ENCODE data around the gene ENDOU.
A peak's percentile ranks its signal among the peaks of the same experiment; 100 is the strongest.

ENDOU gene, protein sequence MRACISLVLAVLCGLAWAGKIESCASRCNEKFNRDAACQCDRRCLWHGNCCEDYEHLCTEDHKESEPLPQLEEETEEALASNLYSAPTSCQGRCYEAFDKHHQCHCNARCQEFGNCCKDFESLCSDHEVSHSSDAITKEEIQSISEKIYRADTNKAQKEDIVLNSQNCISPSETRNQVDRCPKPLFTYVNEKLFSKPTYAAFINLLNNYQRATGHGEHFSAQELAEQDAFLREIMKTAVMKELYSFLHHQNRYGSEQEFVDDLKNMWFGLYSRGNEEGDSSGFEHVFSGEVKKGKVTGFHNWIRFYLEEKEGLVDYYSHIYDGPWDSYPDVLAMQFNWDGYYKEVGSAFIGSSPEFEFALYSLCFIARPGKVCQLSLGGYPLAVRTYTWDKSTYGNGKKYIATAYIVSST

GRCh38 chr12:47725091-47725772, at the start of gene ENDOU:
Gene ENDOU (minus strand): TSS chr12:47725490. CDS start chr12:47725413, 77 bp downstream.
- no peak for DNase-seq (ENCODE audit: low read depth)

DNA sequence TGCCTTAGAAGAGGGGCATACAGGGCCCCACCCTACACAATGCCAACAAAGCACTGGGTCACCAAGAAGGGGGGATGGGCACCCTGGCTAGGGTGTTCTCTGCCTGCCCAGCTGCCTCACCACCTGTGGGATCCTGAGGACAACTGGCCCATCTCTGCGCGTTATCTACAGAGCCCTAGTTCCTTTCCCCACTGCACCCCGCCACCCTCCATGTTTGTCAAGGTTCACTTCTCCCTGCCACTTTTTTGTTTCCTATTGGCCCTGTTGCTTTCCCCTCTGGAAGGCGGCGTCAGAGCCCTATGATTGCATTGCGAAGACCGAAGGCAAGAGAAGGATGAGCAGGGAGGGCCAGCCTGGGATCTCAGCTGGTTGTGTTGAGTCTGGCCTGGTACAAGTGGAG, 49.4 kb upstream of the ENDOU start:
- DNase-seq (ENCODE audit: low read depth) = no peak

- no peak for DNase-seq (ENCODE audit: low read depth)
Observed at GRCh38 chr12:47773858-47774580, 48.7 kb upstream of the ENDOU start.

DNA sequence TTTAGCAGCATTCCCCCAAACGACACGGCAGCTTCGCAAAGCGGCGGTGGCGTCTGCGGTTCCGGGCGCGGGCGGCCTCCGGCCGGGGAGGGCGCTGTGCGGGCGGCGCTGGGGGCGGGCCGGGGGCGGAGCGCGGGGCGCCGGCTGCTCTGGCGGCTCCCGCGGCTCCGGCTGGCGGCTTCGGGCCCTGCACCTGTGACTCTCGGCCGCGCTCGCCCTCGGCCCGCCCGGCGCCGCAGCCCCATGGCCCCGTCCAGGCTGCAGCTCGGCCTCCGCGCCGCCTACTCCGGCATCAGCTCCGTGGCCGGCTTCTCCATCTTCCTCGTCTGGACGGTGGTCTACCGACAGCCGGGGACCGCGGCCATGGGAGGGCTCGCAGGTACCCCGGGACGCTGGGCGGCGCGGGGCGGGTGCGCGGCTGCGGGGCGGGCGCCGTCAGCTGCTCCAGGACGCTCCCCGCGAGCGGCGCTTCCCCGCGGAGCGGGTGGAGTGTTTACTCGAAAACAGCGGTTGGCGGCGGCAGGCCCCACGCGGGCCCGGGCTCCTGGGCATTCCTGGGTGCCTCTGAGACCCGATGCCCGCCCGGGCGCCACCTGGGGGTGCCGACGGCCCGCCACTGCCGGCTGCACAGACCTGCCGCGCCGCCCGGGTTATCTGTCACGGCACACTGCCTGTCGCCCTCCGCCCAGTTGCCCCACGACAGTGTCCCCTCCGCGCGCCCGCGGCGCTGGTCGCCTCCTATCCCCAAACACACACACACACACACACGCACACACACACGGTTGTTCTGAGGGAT, 48.0 kb upstream of the ENDOU start, which contains the start of gene SLC48A1:
TSS of gene SLC48A1 (plus strand) at position 177 of the 796 bp plus-strand sequence. CDS start at position 244, 67 bp downstream.
- DNase-seq (ENCODE audit: low read depth) = peak; percentile 77

DNA sequence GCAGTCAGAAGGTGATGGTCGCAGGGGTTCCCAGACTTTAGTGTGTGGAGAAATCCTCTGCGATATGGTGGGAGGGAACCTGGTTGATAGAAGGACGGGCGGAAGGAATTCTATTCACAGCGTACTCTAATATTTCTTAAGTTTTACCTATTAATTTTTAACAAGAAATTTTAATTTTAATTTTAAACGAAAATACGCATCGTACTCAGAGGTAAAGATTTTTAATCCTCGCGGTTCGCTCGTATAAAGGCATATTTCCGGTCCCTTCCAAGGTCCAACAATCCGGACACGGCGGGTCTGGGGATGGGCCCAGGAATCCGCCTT, 47.4 kb upstream of the ENDOU start:
- no peak for DNase-seq (ENCODE audit: low read depth)

DNA sequence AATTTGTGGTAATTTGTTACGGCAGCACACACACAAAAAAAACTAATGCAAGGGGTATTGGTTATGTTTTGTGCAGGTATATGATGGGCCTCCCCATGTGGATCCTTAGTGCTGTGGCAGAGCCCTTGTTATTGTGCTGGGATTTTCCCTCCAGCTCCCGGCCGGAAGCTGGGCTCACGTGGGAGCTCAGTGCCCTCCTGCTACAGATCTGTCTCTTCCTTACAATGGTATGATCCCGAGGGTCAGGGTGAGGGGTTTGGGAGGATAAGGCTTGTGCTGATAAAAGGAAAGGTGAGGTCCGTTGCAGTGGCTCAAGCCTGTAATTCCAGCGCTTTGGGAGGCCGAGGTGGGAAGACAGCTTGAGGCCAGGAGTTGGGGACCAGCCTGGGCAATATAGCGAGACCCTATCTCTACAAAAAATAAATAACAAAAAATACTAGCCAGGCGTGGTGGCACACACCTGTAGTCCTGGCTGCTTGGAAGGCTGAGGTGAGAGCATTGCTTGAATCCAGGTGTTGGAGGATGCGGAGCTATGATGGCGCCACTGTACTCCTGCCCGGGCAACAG, 46.9 kb upstream of the ENDOU start:
- DNase-seq (ENCODE audit: low read depth) = no peak

DNA sequence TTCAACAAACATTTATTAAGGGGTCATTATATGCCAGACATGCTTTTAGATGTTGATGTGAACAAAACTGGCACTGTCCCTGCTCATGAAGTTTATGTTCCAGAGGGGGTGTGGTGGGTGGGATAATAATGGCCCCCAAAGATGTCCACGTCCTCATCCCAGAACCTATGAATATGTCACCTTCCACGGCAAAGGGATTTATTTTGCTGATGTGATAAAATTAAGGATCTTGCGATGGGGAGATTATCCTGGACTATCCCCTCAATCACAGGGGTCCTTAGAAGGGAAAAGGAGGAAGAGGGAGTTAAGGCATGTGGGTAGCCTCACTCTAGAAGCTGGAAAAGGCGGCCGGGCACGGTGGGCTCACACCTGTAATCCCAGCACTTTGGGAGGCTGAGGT, 46.0 kb upstream of the ENDOU start:
- no peak for DNase-seq (ENCODE audit: low read depth)

DNA sequence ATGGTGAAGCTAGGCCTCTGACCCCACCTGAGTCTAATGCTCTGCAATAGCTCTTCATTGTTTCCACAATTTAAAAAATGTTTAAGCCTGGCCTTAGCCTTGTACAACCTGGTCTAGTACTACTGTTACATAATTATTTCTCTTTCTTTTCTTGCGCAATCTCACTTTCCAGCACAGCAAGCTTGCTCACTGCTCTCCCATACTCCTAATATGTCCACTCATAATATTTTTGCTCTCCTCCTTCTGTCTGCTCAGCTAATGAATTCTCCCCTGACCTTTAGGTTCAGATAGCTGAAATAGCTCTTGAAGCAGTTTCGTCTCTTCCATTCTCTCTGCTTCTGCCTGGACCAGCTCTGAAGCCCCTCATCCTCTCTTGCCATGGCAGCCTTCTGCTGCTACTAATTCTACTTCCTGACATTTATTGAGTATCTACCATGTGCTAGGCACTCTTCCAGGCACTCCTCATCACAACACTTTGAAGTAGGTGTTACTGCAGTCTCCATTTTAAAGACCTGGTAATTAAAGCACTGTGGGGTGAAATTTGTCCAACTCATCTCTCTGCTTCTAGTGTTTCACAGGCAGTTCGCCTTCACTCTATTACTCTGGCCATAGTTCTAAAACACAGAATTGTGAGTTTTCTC, 44.9 kb upstream of the ENDOU start:
- DNase-seq (ENCODE audit: low read depth) = peak; percentile 35

DNA sequence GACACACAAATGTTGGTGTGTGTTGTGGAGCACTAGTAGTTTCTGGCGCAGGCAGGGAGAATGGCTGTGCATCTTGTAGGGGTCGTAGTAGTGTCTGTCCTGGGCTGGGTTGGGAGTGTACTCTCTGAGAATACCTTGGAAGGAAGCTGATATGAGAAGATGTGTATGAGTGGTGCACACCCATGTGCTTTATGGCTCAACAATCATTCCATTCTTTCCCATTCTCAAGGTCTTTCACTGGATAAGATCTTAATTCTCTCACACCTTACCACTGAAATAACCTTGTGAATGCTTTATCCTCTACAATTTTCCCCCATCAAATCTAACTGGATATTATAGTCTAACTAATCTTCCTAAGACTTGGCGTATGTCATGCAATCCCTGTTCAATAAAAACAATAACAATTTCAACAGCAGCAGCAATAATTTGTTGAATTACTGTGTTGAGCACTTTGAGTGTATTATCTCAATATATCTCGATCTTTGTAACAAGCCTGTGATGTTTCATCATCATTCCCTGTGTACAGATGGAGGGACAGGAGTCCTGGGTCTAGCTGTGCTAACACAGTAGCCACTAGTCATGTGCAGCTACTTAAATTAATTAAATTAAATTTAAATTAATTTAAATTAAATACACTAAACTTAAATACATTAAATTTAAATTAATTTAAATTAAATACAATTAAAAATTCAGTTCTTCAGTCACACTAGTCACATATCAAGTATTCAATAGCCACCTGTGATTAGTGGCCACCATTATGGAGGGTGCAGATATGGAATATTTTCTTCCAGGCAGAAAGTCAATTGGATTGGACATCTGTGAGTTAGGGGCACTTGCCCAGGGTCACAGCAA, 44.2 kb upstream of the ENDOU start:
- no peak for DNase-seq (ENCODE audit: low read depth)

GRCh38 chr12:47768323-47768811, 43.1 kb upstream of the ENDOU start:
- DNase-seq (ENCODE audit: low read depth) = peak; percentile 53

DNA sequence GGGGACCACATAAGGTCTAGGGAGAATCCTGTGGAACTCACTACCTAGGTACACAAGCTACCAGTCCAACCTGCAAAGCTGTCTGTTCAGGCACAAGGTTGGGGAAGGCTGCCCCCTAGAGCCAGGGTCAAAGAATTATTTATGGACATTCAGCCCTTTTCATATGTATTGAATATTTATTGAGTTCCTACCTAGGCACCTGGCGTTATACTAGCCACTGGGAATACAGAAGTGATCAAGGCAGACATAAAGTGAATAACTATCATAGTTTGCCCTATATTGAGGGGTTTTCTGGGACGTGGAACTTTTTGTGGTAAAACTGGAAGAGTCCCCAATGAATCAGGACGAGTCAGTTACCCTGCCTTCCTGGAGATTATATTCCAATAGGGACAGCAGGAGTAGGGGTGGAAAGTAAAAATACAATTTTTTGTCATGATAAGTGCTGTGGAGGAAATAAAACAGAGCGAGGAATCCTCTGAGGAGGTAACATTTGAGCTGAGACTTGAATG, 42.0 kb upstream of the ENDOU start:
- DNase-seq (ENCODE audit: low read depth) = peak; percentile 60

DNA sequence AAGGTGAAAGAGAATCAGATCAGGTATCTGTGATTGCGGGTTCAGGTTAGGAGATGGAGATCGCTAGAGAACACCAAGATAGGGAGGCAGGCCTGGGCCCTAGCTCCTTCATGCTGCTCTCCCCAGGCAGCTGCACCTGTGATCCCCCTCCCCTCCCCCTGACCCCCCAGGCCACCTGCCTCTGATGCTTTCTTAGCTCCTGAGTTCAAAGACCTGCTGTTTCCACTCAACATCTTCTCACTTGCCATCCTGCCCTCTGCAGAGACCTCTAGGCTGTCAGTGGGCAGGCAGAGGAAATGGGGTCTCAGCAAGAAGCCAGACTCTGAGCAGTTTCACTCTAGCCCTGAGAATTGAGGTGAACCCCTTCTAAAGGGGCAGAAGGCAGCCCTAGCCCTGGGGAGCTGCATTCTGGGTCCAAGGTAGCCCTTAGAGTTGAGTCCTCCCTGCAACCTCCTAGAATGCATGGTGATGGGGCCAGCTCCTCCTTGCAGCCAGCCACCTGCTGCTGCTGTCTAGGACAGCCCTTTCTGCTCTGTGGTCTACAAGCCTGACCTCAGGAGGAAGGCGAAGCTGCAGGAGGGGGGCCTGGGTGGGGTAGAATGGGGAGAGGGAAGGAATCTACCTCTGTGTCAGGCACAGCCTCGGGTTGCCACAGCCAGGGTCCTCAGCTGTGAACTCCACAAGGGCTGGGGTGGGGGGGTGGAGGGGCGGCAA, 41.4 kb upstream of the ENDOU start:
- DNase-seq (ENCODE audit: low read depth) = no peak

- no peak for DNase-seq (ENCODE audit: low read depth)
Observed at GRCh38 chr12:47763481-47764346, 38.4 kb upstream of the ENDOU start.

- no peak for DNase-seq (ENCODE audit: low read depth)
Observed at GRCh38 chr12:47762850-47763465, 37.7 kb upstream of the ENDOU start.

GRCh38 chr12:47758834-47759690, 33.8 kb upstream of the ENDOU start, which contains the start of gene RAPGEF3:
Gene RAPGEF3 (minus strand): TSS chr12:47758880. CDS start chr12:47758556, 324 bp downstream.
- peak; percentile 92 for DNase-seq (ENCODE audit: low read depth)

- DNase-seq (ENCODE audit: low read depth) = no peak
Observed at GRCh38 chr12:47758584-47758833, 33.2 kb upstream of the ENDOU start.
